K562 (cell line): ENCODE measurements around the gene GRB2. TPM values are rescaled to one million over a fixed set of nuclear protein-coding genes. Genes with fewer than 3 reads are reported as not detected.
A peak's percentile ranks its signal among the peaks of the same experiment; 100 is the strongest.

Experiments used
- CXXC5 ChIP-seq: fragments of 250-450 bp; sonication (Bioruptor Pico); IDR thresholded peaks from 2 replicates; pipeline ENCODE4 v1.8.0; 2022; ENCODE audit warnings: inconsistent platforms, mild to moderate bottlenecking, moderate library complexity
- ID3 ChIP-seq, 2 experiments: fragments of 250-450 bp in 1 of 2; fragments of 450-650 bp in 1 of 2; sonication (Bioruptor Pico) in 1 of 2; IDR thresholded peaks; 2 replicates each; pipeline versions ENCODE4 v1.6.1 to v1.8.0; 2016 to 2021; ENCODE audit warnings: mild to moderate bottlenecking in 2 of 2, moderate library complexity in 2 of 2, missing compliant biosample characterization in 1 of 2, missing genetic modification characterization in 1 of 2
- KDM2B ChIP-seq: fragments of 250-450 bp; sonication (Bioruptor Pico); IDR thresholded peaks from 2 replicates; pipeline ENCODE4 v1.8.0; 2021; ENCODE audit warnings: mild to moderate bottlenecking, moderate library complexity
- NR2C1 ChIP-seq, 2 experiments: fragments of 450-650 bp; IDR thresholded peaks; 2 replicates each; pipeline ENCODE4 v1.6.1; 2017; ENCODE audit warnings: mild to moderate bottlenecking in 2 of 2, antibody characterized with exemption in 1 of 2, inconsistent platforms in 1 of 2, missing compliant biosample characterization in 1 of 2, missing genetic modification characterization in 1 of 2
- NR4A1 ChIP-seq, 2 experiments: fragments of 250-450 bp in 1 of 2; fragments of 450-650 bp in 1 of 2; sonication (Bioruptor Pico) in 1 of 2; IDR thresholded peaks; 2 replicates each; pipeline versions ENCODE4 v1.4.0 to v1.6.1; 2016 to 2020; ENCODE audit warnings: mild to moderate bottlenecking in 2 of 2, missing compliant biosample characterization in 1 of 2, missing genetic modification characterization in 1 of 2, moderate library complexity in 1 of 2
- RBM15 ChIP-seq: fragments of 200-400 bp; formaldehyde crosslinking; IDR thresholded peaks from 2 replicates; pipeline ENCODE4 v1.6.1; 2018; ENCODE audit warnings: mild to moderate bottlenecking, low read length, moderate library complexity; ENCODE audit not compliant: insufficient read depth
- RERE ChIP-seq: sonication (generic); formaldehyde crosslinking; IDR thresholded peaks from 2 replicates; pipeline ENCODE4 v1.8.0; 2023; ENCODE audit warnings: missing genetic modification reagents, mild to moderate bottlenecking, borderline replicate concordance
- SMAD4 ChIP-seq: fragments of 250-450 bp; sonication (Bioruptor Pico); conservative IDR thresholded peaks from 2 replicates; pipeline ENCODE4 v1.8.0; 2021; ENCODE audit warnings: inconsistent platforms, mild to moderate bottlenecking, moderate library complexity
- SMARCE1 ChIP-seq: fragments of 450-650 bp; IDR thresholded peaks from 2 replicates; pipeline ENCODE4 v1.7.1; 2016; ENCODE audit warnings: mild to moderate bottlenecking
- THRB ChIP-seq: fragments of 450-650 bp; formaldehyde crosslinking; conservative IDR thresholded peaks from 2 replicates; pipeline ENCODE4 v1.4.0; 2022; ENCODE audit warnings: mild to moderate bottlenecking, missing genetic modification characterization
- XRCC4 ChIP-seq: IDR thresholded peaks from one replicate; pipeline ENCODE4 v1.6.1; 2011; ENCODE audit not compliant: insufficient read depth, insufficient read length; ENCODE audit errors: extremely low read depth
- ZC3H4 ChIP-seq: sonication (generic); formaldehyde crosslinking; IDR thresholded peaks from 2 replicates; pipeline ENCODE4 v1.9.0; 2021; ENCODE audit warnings: missing genetic modification reagents, borderline replicate concordance
- ZMIZ1 ChIP-seq, 2 experiments: fragments of 150-350 bp in 1 of 2; IDR thresholded peaks; 2 replicates each; pipeline ENCODE4 v1.6.1; 2012 to 2016; ENCODE audit warnings: low read depth in 2 of 2, low read length in 2 of 2, mild to moderate bottlenecking in 1 of 2, moderate library complexity in 1 of 2
- ZNF324 ChIP-seq: fragments of 250-450 bp; sonication (Bioruptor Pico); IDR thresholded peaks from 2 replicates; pipeline ENCODE4 v1.4.0; 2020; ENCODE audit warnings: mild to moderate bottlenecking
- ZNF668 ChIP-seq: fragments of 250-450 bp; sonication (Bioruptor Pico); IDR thresholded peaks from 2 replicates; pipeline ENCODE4 v1.8.0; 2022; ENCODE audit warnings: mild to moderate bottlenecking, inconsistent platforms
- polyA plus RNA-seq, 8 experiments: library from polyadenylated mRNA; depleted of rRNA in 4 of 8; stranded (reverse) in 5 of 8; unstranded in 3 of 8; fragments of >200 nt; fragmentation: Nextera tagmentation in 2 of 8; fragmentation: Illumina TruSeq in 1 of 8; extraction: Ambion mirVana in 2 of 8; extraction: Trizol in 1 of 8; gene quantifications; 2 replicates each; pipeline versions ENCODE4 v1.2.1 to v1.2.3, GENCODE V29; 2011 to 2014; ENCODE audit warnings: inconsistent platforms in 1 of 8, missing spikeins in 1 of 8
- total RNA-seq, 7 experiments: library from RNA; depleted of rRNA in 6 of 7; stranded (reverse); fragments of >200 nt in 6 of 7; fragmentation: Illumina TruSeq in 2 of 7; extraction: Trizol in 2 of 7; gene quantifications; 2 replicates each; pipeline versions ENCODE4 v1.2.1 to v1.2.3, GENCODE V29; 2011 to 2021; ENCODE audit warnings: low replicate concordance in 1 of 7

The GRB2 gene
- total and polyA plus RNA-seq, 9 of the 15 experiments (the other 6 are each of a cell fraction or from before 2014, with no cell fraction given): 57.2 to 136 (median 84.8) TPM

- TF ChIP-seq XRCC4 (no peak), ZMIZ1 (IDR thresholded peaks at IDR 0.05; ENCODE audit: low read depth in 2 of 2, low read length in 2 of 2) (no peak), CXXC5 (CRISPR knock-in tag) (no peak; the same call in 1 of the 2 replicates), SMAD4 (CRISPR knock-in tag) (peak; percentile 16; the same call in 1 of the 2 replicates), RERE (CRISPR knock-in tag) (no peak), ZC3H4 (peak; percentile 44; the same call in 1 of the 2 replicates), KDM2B (CRISPR knock-in tag) (no peak), RBM15 (no peak), SMARCE1 (0 out of 2 replicates have a peak, but pooled peaks have one; percentile 31), ZNF668 (CRISPR knock-in tag) (no peak), ZNF324 (CRISPR knock-in tag) (no peak), ID3 (CRISPR knock-in tag; IDR thresholded peaks at IDR 0.05) (no peak), ID3 (tag; IDR thresholded peaks at IDR 0.05) (no peak), NR4A1 (CRISPR knock-in tag; IDR thresholded peaks at IDR 0.05) (no peak), NR4A1 (tag; IDR thresholded peaks at IDR 0.05) (no peak), NR2C1 (IDR thresholded peaks at IDR 0.05) (no peak), NR2C1 (tag; IDR thresholded peaks at IDR 0.05) (no peak), THRB (no peak)
Measured at GRCh38 chr17:75270218-75270965, 135.1 kb downstream of the GRB2 start (continued).
